HG02884 (cell line): ENCODE data around the gene CRTC2.
A peak's percentile ranks its signal among the peaks of the same experiment; 100 is the strongest.
"Not testable (repeated sequence)": the region's sequence is repeated elsewhere in the genome, so short reads cannot be mapped to it uniquely, and the experiment has no call there.

Source experiments
- ATAC-seq: cut with Tn5 transposase; IDR thresholded peaks from one replicate; pipeline ENCODE4 v1.9.1; 2021; ENCODE audit warnings: mild to moderate bottlenecking, moderate library complexity; ENCODE audit not compliant: unreplicated experiment

Gene CRTC2, protein sequence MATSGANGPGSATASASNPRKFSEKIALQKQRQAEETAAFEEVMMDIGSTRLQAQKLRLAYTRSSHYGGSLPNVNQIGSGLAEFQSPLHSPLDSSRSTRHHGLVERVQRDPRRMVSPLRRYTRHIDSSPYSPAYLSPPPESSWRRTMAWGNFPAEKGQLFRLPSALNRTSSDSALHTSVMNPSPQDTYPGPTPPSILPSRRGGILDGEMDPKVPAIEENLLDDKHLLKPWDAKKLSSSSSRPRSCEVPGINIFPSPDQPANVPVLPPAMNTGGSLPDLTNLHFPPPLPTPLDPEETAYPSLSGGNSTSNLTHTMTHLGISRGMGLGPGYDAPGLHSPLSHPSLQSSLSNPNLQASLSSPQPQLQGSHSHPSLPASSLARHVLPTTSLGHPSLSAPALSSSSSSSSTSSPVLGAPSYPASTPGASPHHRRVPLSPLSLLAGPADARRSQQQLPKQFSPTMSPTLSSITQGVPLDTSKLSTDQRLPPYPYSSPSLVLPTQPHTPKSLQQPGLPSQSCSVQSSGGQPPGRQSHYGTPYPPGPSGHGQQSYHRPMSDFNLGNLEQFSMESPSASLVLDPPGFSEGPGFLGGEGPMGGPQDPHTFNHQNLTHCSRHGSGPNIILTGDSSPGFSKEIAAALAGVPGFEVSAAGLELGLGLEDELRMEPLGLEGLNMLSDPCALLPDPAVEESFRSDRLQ

DNA sequence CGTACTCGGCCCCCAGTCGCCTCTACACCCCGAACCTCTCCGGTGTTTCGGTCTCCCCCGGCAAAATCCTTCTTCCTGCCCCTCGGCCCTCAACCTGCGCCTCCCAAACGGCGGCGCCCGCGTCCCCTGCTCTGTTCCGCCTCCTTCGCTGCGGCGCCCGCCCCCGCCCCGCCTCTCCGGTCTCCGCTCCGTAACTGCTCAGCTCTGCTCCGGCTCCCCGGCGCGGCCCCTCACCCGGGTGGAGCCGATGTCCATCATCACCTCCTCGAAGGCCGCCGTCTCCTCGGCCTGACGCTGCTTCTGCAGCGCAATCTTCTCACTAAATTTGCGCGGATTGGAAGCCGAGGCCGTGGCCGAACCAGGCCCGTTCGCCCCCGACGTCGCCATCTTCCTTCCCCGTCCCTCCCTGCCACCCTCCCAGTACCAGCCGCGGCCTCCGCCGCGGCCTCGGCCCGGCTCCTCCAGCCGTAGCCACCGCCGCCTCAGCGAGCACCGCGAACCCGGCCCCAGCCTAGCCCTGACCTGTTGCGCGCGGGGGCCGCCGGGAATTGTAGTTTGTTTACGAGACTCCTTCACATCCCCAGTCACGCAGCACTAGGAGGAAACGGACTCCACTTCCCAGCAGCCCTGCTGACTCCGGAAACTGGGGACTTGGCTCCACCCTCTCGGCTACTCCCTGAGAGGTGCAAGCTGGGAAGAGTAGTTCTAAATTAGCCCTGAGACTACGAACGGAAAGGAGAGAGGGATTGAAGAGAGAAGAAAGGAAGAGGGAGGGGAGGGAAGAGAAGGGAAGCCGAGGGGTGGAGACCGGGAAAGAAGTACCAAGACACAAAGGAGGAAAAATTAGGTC, at the start of gene CRTC2:
CRTC2 (minus strand) TSS at position 502 of the 850 bp plus-strand sequence; CDS start at position 387, 115 bp downstream.
- ATAC-seq = peak; percentile 78

DNA sequence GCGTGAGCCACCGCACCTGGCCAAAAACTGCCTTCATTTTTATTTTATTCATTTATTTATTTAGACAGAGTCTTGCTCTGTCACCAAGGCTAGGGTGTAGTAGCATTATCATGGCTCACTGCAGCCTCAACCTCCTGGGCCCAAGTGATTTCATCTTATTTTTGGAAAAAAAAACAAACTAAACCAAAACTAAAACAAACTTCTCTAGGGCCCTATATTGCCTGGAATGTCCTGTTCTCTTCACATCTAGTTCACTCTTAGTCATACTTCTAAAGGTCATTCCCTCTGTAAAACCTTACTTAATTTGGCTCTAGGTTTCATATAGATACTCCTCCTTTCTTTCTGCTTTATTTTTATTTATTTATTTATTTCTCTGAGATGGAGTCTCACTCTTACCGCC, 47.7 kb upstream of the CRTC2 start:
- ATAC-seq = no peak

DNA sequence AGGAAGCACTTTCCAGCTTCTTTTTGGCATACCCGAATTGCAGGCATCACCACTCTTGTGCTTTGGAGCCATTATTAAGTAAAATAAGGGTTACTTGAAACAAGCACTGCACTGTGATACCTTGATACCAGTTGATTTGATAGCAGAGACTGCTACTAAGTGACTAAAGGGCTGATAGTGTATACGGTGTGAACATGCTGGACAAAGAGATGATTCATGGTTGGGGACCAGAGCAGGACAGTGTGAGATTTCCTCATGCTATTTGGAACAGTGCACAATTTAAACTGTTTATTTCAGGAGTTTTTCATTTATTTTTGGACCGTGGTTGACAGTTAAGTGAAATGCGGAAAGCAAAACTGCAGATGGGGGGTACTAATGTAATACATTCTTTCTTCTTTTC, 42.0 kb upstream of the CRTC2 start:
- no peak for ATAC-seq

DNA sequence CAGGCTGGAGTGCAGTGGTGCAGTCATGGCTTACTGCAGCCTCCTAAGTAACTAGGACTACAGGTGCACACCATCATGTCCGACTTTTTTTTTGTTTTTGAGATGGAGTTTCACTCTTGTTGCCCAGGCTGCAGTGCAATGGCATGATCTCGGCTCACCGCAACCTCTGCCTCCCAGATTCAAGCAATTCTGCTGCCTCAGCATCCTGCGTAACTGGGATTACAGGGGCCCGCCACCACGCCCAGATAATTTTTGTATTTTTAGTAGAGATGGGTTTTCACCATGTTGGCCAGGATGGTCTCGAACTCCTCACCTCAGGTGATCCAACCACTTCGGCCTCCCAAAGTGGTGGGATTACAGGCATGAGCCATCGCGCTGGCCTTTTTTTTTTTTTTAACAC, 38.5 kb upstream of the CRTC2 start:
- not testable (repeated sequence) for ATAC-seq

DNA sequence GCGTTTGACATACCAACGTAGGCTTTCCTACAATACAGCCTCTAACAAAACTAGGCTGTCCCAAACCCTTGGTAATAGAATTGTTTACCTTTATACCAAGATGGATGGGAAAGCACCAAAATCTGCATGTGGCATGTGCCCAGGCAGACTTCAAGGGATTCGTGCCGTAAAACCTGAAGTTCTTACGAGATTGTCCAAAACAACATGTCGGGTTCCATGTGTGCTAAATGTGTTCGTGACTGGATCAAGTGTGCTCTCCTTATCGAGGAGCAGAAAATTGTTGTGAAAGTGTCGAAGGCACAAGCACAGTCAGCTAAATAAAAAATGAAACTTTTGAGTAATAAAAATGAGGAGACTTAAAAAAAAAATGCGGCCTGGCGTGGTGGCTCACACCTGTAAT, 37.2 kb upstream of the CRTC2 start:
- ATAC-seq = no peak

DNA sequence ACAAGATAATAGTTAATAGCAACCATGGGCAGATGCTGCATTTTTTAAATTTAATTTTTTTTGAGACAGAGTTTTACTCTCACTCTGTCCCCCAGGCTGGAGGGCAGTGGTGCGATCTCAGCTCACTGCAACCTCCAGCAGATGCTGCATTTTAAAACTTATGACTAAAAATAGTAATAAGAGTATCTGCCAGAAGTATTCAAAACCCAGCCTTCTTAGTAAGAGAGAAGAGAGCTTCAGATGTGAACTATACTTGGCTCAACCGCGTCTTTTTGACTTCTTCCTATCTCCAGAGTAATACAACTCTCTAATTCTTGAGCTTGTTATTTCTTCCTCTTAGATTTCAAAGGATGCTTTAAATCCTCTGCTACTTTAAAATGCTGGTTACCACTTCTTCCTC, 36.8 kb upstream of the CRTC2 start:
- ATAC-seq = no peak

DNA sequence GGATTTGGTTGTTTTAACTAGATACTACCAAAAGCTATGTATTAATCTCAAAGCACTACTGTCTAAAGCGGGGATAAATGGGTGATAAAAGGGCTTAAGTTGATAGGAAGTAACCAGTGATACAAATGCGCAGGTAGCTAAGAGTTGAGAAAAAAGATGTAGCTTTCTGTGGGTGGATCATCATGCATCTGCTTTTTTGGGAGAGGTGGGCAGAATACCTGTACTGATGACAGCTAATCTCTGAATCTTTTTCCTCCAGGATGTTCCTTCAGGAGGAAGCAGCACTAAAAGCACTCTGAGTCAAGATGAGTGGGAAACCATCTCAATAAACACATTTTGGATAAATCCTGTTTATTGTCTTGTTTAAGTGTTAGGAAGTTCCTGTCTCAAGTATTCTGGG, 33.4 kb upstream of the CRTC2 start:
- no peak for ATAC-seq

DNA sequence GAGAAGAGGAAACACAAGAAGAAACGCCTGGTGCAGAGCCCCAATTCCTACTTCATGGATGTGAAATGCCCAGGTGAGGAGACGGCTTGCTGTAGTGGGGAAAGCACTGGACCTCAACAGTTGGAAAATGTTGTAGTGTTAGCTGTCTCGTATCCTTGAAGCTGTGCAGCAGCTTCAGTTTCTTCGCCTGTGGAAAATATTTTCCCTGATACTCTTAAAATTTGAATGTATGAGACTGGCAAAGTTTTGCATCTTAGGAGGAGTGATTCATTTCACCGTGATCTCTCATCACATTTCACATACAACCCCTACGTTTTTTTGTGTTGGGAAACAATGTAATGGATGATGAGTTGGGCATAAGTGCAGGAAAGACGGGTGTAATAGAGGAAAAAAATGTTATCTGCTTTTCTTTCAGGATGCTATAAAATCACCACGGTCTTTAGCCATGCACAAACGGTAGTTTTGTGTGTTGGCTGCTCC, 32.8 kb upstream of the CRTC2 start:
- no peak for ATAC-seq

DNA sequence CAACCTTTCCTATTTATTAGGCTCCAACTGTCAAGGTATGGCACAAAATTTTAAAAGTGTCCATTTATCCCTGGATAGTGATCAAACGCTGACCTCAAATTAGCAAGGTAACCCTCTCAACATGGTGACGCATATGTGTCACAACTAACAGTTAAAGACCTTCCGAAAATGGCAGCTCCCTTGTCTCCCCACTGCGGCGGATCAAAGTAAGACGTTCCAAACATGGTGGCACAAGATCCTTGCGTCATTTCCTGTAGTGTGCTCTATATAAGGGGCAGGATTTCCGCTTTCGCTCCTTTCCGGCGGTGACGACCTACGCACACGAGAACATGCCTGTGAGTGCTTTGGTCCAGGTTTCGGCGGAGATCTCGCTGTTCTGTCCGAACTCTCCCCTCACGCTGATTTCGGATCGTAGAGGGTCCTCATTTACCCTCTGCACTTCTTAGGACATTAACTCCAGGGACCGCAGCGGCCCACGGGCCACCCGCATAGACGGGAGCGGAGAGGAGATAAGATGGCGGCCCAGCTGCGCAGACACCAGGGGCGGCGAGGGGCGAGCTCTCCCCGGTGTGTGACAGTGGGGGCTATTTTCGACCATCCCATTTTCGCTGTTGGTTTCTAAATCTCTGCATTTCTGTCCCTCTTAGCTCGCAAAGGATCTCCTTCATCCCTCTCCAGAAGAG, 32.2 kb upstream of the CRTC2 start, which contains the start of gene RPS27:
RPS27 (plus strand) TSS at position 295 of the 683 bp plus-strand sequence; CDS start at position 330, 35 bp downstream.
- ATAC-seq = peak; percentile 67

DNA sequence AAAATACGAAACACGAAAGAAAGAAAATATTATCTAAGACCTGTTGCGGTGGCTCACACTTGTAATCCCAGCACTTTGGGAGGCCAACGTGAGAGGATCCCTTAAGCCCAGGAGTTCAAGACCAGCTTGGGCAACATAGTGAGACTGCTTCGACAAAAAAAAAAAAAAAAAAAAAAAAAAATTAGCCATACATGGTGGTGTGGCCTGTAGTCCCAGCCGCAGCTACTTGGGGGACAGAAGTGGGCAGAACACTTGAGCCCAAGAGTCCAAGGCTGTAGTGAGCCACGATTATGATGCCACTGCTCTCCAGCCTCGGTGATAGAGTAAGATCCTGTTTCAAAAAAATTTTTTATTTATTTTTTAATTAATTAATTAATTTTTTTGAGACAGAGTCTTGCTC, 29.2 kb upstream of the CRTC2 start:
- no peak for ATAC-seq

DNA sequence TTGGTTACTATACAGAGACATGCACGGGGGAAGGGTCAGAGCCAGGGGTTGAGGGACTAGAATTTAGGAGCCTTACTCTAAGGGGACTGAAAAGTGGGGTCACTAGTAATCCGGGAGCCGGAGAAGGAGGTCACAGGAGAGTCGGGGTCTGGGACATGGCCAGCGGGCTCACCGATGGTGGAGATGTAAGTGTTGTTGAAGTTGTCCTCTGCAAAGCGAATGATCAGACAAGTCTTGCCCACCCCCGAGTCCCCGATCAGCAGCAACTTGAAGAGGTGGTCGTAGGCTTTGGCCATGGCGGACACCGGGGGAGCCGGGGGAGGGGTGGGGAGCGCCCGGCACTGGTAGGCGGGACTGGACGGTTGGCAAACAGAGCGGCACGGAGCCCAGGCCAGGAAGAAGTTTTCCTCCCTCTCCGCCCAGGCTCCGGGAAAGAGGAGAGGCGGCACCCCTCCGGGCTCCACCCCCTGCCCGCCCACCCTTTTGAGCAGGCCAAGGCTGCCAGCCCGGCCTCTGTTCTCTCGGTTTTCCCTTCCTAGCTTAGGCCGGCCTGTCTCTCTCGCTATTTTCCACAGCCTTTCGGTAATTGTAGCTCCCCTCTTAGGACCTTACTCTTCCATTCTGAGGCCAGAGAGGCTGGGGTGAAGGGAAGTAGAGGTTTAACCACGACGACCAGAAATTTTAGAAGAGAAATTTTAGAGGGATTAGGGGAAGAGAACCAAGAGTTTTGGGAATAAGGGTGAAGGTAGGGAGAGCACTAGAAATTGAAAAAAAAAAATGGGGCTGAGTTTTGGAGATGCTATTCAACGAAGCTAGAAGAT, 27.7 kb upstream of the CRTC2 start, which contains the start of gene RAB13:
RAB13 (minus strand) TSS at position 399 of the 821 bp plus-strand sequence; CDS start at position 296, 103 bp downstream.
- no peak for ATAC-seq

DNA sequence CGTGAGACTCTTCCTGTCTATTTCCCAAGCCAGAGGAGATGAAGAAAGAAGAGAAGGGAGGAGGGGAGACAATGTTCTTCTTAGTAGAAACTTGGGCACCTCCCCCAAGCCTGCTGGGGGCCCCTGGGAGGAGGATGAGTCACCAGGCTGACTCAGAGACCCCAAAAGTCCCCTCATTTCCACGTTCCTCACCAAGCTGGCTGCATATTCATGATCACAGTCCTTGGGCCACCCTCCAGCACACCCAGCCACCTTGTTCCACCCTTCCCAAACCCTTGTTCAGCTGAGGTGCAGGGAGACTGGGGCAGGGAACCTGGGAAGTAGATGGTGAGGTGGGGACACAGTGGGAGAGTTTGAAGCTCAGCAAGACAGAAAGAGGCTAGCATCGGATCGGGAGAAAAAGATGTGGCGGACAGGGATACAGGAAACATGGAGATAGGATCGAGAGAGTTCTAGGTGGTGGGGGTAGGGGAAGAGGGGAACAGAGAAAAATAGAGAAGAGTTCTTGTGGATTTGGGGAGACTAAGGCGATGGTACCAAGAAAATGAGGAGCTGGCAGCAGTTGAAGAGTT, 27.0 kb upstream of the CRTC2 start:
- no peak for ATAC-seq

DNA sequence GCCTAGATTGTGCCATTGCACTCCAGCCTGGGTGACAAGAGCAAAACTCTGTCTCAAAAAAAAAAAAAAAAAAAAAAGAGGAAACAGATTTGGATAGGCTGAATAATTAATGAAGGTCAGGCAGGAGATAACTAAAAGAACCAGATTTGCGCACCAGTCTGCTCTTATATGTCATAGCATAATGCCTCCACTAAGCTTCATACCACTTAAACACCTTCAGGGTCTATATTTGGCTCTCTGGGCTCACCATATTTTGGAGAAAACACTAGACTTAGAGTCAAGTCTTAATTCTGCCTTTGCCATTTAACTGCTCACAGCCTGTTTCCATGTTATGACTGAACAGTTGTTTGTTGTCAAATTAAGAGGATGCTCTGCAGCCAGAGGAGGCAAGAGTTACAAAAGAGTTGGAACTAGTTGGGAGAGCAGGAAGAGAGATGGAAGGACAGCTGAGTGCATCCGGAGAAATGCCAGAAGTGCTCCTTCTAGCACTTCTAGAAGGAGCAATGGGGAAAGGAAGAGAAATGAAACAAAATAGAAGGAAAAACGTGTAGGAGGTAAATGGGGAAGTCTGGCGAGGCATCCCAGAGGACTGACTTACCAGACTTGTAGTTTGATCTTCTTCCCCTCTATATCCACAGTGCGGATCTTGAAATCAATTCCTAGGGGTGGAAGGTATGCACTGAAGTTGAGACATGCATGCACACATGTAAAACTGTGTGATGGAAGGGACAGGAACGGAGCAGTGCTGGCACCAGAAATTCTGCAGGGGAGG, 25.9 kb upstream of the CRTC2 start:
- no peak for ATAC-seq

DNA sequence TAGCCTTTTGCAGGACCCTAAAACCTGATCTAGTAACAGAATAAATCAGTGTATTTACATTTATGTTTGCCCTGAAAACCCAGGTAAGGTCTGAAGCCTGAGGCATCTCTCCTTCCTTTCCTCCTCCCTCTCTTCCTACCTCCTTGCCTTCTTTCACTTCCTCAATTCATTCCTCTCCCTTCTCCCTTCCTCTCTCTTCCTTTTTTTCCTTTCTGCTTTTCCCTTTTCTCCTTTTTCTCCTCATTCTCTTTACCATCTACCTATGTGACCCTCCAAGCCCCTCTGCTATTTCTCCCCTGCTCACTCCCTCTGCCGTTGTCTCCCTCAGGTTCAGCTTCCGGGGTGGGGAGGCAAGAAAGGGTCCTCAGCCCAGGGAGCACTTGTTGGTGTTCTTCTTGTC, 23.3 kb upstream of the CRTC2 start:
- ATAC-seq = not testable (repeated sequence)

DNA sequence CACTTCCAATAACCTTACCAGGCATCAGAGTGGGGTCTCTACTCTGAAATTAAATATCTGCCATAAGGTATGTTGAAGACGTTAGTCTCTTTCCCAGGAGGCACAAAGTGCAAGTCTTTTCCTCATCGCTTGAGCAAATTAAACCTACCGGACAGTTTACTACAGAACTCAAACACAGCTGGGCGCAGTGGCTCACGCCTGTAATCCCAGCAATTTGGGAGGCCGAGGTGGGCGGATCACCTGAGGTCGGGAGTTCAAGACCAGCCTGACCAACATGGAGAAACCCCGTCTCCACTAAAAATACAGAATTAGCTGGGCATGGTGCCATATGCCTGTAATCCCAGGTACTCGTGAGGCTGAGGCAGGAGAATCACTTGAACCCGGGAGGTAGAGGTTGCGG, 20.7 kb upstream of the CRTC2 start:
- not testable (repeated sequence) for ATAC-seq

DNA sequence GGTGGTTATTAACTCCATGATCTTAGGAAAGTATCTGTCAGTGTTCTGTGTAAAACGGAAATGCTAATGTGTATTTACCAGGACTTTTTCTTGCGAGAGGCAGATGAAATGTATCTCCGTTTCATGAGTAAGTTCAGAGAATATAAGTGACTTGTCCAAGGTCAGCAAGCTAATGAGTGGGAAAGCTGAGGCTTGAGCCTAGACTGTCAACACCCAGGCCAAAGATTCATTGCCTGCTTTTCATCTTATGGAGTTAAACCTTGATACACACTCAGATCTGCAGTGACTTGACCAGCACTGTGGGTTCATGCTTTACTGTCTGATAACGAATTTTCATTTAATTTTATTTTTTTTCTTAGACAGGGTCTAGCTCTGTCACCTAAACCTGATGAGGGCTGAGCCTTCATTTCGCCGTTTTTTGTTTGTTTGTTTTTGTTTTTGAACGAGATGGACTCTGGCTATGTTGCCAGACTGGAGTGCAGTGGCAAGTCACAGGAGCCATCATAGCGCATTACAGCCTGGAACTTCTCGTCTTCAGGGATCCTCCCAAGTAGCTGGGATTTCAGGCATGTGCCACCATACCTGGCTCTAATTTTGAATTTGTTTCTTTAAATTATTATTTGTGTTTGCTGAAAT, 20.0 kb upstream of the CRTC2 start:
- no peak for ATAC-seq

DNA sequence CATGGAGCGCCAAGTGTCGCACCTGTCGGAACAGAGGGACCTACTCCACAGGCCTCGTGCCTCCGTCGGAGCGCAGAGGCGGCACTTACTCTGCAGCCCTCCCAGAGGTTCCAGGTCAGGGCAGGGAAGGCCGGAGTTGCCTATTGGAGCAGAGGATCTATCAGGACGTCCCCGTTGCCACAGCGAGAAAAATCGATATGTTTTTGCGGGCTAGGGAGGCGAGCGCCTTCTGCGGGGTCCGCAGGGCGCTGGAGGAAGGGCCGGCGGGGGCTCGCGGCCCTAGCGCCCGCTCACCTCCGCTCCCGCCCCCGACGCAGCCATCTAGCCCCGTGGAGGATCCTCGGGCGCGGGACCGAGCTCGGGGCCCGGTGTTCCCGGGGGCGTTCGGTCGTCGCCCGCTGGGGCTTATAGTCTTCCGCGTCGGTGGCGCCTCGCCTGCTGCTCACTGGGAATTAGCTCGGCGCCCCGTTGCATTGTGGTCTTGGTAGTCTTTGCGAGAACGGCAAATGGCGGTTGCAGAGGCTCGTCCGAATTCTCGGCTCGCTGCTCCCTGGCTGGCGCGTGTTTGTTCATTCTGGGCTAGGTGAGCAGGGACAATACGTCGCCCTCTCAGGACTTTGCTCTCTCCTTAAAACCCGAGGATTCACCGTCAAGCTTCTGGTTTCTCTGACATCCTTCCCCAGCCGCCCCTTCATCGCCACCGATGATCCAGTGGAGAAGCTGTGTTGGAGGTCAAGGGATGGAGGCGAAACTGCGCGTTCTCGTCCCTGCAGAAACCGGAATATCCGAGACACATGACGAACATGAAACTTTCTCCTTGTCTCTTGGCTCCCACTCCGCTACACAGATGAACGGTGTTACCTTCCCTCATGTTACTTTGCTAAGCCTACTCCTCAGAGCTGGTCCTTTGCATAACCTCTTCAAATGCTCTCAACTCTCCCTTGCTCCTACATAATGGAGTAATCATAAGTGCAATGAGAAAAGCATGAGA, 19.1 kb upstream of the CRTC2 start, which contains the start of gene JTB:
JTB (minus strand) TSS at position 425 of the 991 bp plus-strand sequence; CDS start at position 3, 422 bp downstream.
- peak; percentile 75 for ATAC-seq
